Measurements from ENCODE around the gene GHRHR. TPM values are rescaled to one million over a fixed set of nuclear protein-coding genes. Genes with fewer than 3 reads are reported as not detected.

GHRHR gene
- total RNA-seq, 1 donor from 2014 or later, result not detected

DNA sequence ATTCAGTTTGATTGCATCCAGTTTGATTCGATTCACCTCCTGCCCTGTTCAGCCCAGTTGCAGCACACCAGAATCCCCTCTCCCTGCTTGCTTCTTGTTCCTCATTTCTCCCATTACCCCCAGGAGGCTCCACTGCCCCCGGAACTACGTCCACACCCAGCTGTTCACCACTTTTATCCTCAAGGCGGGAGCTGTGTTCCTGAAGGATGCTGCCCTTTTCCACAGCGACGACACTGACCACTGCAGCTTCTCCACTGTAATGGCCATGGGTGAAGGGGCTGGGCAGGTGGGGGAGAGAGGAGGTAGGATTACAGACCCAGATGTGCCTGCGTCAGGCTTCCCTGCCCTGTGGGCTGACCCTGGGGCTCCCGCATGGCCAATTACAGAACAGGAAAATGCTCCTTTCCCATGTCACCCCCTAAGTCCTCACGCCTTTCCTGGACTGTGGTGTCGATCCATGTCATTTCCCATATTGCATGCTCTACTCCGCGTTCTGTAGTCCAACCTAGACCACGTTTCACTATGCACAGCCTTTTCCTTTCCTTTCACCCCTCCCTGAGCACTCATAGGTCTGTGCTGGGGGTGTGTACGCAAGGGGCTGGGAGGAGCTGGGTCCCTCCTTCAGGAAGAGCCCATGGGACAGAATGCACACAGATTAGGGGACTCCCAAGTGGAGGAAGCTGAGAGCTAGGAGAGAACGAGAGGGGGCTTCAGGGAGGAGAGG, 8.2 kb downstream of the GHRHR start:
- no peak overlapping the region for H3K4me3 ChIP-seq (ENCODE audit: low read depth, low read length)
- no peak for TF ChIP-seq CTCF (conservative IDR thresholded peaks at IDR 0.05; ENCODE audit: low read depth, low read length)
- DNase-seq (ENCODE audit: low read depth), result no peak

- H3K4me3 ChIP-seq (ENCODE audit: low read depth, low read length), result no peak overlapping the region
- no peak for TF ChIP-seq CTCF (conservative IDR thresholded peaks at IDR 0.05; ENCODE audit: low read depth, low read length)
- no peak for DNase-seq (ENCODE audit: low read depth)
Measured at GRCh38 chr7:30973292-30973691, 9.5 kb downstream of the GHRHR start.

- H3K4me3 ChIP-seq (ENCODE audit: low read depth, low read length), result no peak overlapping the region
- TF ChIP-seq CTCF (conservative IDR thresholded peaks at IDR 0.05; ENCODE audit: low read depth, low read length), result no peak
Measured at GRCh38 chr7:30973791-30974604, 10.2 kb downstream of the GHRHR start.

DNA sequence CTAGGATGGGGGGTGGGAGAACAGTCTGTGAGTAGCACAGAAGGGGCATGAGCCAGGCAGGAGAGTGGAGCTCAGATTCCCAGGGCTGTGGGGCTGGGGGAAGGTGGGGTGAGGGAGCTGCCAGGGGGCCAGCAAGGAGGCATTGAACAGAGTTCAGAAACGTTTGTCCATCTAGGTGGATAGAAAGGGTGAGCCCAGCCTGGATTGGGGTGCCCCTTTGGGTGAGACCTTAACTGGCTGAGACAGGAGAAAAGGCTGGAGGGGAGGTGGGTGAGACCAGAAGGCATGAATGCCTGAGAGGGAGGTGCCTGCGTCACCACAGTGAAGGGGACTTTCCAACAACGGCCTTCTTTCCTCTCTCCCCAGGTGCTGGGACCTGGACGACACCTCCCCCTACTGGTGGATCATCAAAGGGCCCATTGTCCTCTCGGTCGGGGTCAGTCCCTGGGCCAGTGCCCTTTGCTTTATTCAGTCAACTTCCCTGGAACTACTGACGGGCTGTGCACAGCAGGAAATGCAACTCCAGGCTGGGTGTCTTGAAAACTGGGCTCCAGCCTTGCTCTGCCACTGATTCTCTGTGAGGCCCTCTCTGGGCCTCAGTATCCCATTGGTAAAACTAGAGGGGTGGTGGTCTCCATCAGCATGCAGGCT, 11.0 kb downstream of the GHRHR start:
- peak; percentile 49 for DNase-seq (ENCODE audit: low read depth)
- TF ChIP-seq CTCF (conservative IDR thresholded peaks at IDR 0.05; ENCODE audit: low read depth, low read length), result peak; percentile 96
- no peak overlapping the region for H3K4me3 ChIP-seq (ENCODE audit: low read depth, low read length)

More at GRCh38 chr7:30973791-30974604, 10.2 kb downstream of the GHRHR start:
- DNase-seq (ENCODE audit: low read depth), result no peak

DNA sequence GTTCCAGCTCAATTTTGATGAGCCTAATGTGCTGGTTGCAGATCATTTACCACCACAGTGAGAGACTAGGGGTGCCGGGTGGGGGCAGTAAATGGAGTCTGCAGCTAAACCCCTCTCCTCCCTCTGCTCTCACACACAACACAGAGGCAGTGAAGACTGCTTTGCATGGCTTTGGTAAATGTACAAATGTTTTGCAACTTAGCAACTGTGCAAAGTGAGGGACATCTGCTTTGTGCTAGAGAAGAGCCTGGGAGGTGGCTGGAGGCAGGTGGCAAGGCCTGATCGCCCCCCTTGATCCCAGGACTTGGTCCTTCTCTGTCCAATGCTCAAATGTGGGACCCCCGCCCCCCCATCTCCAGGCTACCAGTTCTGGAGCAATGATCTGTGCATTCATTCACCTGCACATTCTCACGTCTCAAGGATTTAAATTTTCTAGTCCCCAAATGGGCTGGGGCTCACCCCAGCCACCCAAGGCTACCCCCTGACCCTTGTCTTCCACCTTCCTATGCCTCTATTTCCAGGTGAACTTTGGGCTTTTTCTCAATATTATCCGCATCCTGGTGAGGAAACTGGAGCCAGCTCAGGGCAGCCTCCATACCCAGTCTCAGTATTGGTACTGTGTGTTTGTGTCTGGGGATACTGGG, 11.6 kb downstream of the GHRHR start:
- no peak for DNase-seq (ENCODE audit: low read depth)
- H3K4me3 ChIP-seq (ENCODE audit: low read depth, low read length), result no peak overlapping the region
- no peak for TF ChIP-seq CTCF (conservative IDR thresholded peaks at IDR 0.05; ENCODE audit: low read depth, low read length)

DNA sequence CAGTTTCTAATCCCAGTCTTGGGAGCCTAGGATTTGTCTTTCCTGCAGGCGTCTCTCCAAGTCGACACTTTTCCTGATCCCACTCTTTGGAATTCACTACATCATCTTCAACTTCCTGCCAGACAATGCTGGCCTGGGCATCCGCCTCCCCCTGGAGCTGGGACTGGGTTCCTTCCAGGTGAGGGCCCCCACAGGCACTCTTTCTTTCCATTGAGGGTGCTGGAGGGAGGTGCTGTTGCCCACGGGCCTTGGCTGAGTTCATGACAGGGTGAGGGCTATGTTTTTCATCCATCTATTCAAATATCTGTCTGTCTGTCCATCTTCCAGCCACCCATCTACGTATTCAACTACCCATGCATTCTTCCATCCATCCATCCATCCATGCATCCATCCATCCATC, 12.6 kb downstream of the GHRHR start:
- DNase-seq (ENCODE audit: low read depth), result no peak
- H3K4me3 ChIP-seq (ENCODE audit: low read depth, low read length), result no peak overlapping the region
- TF ChIP-seq CTCF (conservative IDR thresholded peaks at IDR 0.05; ENCODE audit: low read depth, low read length), result no peak

All from epithelial cell of proximal tubule (primary cell).